Left lung (tissue), 10 donors: Measurements from ENCODE around the gene L3HYPDH. TPM values are rescaled to one million over a fixed set of nuclear protein-coding genes. Genes with fewer than 3 reads are reported as not detected.
A peak's percentile ranks its signal among the peaks of the same experiment; 100 is the strongest.

Experiments used
- ATAC-seq: fragments of 200-7000 bp; cut with Tn5 transposase; one replicate; pipeline ENCODE4 v1.9.1; 2020; ENCODE audit warnings: moderate library complexity
- DNase-seq, 4 donors: peaks; one replicate each; pipeline ENCODE4 v3.0.0-alpha.2; 2013 to 2020
- H3K27ac ChIP-seq, 2 donors: fragments of 200-600 bp; sonication (generic) in 1 of 2; one replicate each; pipeline versions ENCODE4 v1.5.0 to v1.8.0; 2020 to 2021
- H3K27me3 ChIP-seq, 2 donors: fragments of 200-600 bp; sonication (generic) in 1 of 2; one replicate each; pipeline versions ENCODE4 v1.5.0 to v1.8.0; 2020 to 2021
- H3K36me3 ChIP-seq, 2 donors: fragments of 200-600 bp; sonication (generic) in 1 of 2; one replicate each; pipeline versions ENCODE4 v1.5.0 to v1.8.0; 2020 to 2021
- H3K4me1 ChIP-seq, 2 donors: fragments of 200-600 bp; one replicate each; pipeline ENCODE4 v1.8.0; 2021
- H3K4me3 ChIP-seq, 2 donors: fragments of 200-600 bp; sonication (generic) in 1 of 2; one replicate each; pipeline versions ENCODE4 v1.5.0 to v1.8.0; 2020 to 2021; ENCODE audit warnings: mild to moderate bottlenecking in 1 of 2
- H3K9me3 ChIP-seq, 2 donors: fragments of 200-600 bp; sonication (generic) in 1 of 2; one replicate each; pipeline versions ENCODE4 v1.5.0 to v1.8.0; 2020 to 2021
- CTCF ChIP-seq, 2 donors: fragments of 200-600 bp; sonication (generic) in 1 of 2; IDR thresholded peaks; one replicate each; pipeline versions ENCODE4 v1.5.0 to v1.8.0; 2021; ENCODE audit warnings: antibody characterized with exemption in 2 of 2
- intact Hi-C, 2 donors: fragments of 100-400 bp; cut with DNase I; formaldehyde crosslinking; loops; one replicate each; pipeline versions ENCODE4 v1.11.2 to v1.14.2; 2022
- polyA plus RNA-seq, 6 donors: library from polyadenylated mRNA; unstranded; fragments of 120-200 nt; gene quantifications; one replicate each; pipeline ENCODE4 v1.2.1, GENCODE V29; 2013; ENCODE audit not compliant: insufficient read length in 6 of 6
- total RNA-seq, 2 donors: library from RNA; stranded (reverse); fragmentation: NEBNext Ultra II Directional; extraction: Animal tissue kit (Norgen Biotek cat#: 25700); gene quantifications; one replicate each; pipeline ENCODE4 v1.2.1, GENCODE V29; 2021
- donor health status: DM: no; HTN: yes; CAD: no.
- donor health status: DM: no; HTN: no; CAD: no.

The L3HYPDH gene
- total and polyA plus RNA-seq, 8 donors: 15.8 to 54.9 (median 45.9) TPM

GRCh38 chr14:59429790-59430189 is 54.4 kb downstream of the L3HYPDH start:
- Histone ChIP-seq H3K4me3 (no peak overlapping the region), H3K4me1 (peaks cover 0 to 8% of the 10 kb centered on the region in 2 donors), H3K9me3 (no peaks in the 10 kb centered on the region), H3K36me3 (no peaks in the 10 kb centered on the region), H3K27me3 (no peaks in the 10 kb centered on the region), H3K27ac (no peak overlapping the region)
- intact Hi-C loops: loop anchor here in 1 of 2 donors (5.0 kb wide), 1 partner anchor 287 kb away; no protein-coding TSS in a partner anchor
- ATAC-seq (no peak), DNase-seq (no peak)
- no peak for TF ChIP-seq CTCF (IDR thresholded peaks at IDR 0.05)

- H3K36me3 ChIP-seq: no peaks in the 10 kb centered on the region
- H3K27me3 ChIP-seq: no peaks in the 10 kb centered on the region
- intact Hi-C loops: no loop called here
- no peaks in the 10 kb centered on the region for H3K9me3 ChIP-seq
- TF ChIP-seq CTCF (IDR thresholded peaks at IDR 0.05): no peak
- ATAC-seq: peak; percentile 37
- no peak overlapping the region for H3K4me3 ChIP-seq
- H3K27ac ChIP-seq: peak overlapping the region in 1 of 2 donors; percentile 13
- peaks cover 0 to 8% of the 10 kb centered on the region in 2 donors for H3K4me1 ChIP-seq
- DNase-seq: peak in 1 of 4 donors; percentile 43
Observed at GRCh38 chr14:59428581-59429012, 55.6 kb downstream of the L3HYPDH start.

- Histone ChIP-seq H3K4me1 (peaks cover 0 to 8% of the 10 kb centered on the region in 2 donors), H3K36me3 (no peaks in the 10 kb centered on the region), H3K4me3 (no peak overlapping the region), H3K9me3 (no peaks in the 10 kb centered on the region), H3K27ac (peak overlapping the region in 1 of 2 donors; percentile 13), H3K27me3 (no peaks in the 10 kb centered on the region)
- no peak for TF ChIP-seq CTCF (IDR thresholded peaks at IDR 0.05)
- DNase-seq: no peak
- intact Hi-C loops: no loop called here
- peak; percentile 10 for ATAC-seq
Observed at GRCh38 chr14:59427653-59428580, 56.3 kb downstream of the L3HYPDH start.

GRCh38 chr14:59425322-59425935 is 58.8 kb downstream of the L3HYPDH start:
- H3K4me1 ChIP-seq: peaks cover 0 to 12% of the 10 kb centered on the region in 2 donors
- intact Hi-C loops: no loop called here
- no peak for TF ChIP-seq CTCF (IDR thresholded peaks at IDR 0.05)
- no peaks in the 10 kb centered on the region for H3K9me3 ChIP-seq
- DNase-seq (peak in 1 of 4 donors; percentile 52), ATAC-seq (peak; percentile 54)
- no peaks in the 10 kb centered on the region for H3K36me3 ChIP-seq
- H3K4me3 ChIP-seq: no peak overlapping the region
- H3K27me3 ChIP-seq: no peaks in the 10 kb centered on the region
- H3K27ac ChIP-seq: no peak overlapping the region
